Astrocyte (in vitro differentiated cells and primary cell): ENCODE data around the gene KRT6B. TPM values are rescaled to one million over a fixed set of nuclear protein-coding genes. Genes with fewer than 3 reads are reported as not detected.

Source experiments
- DNase-seq: peaks from one replicate; pipeline ENCODE4 v3.0.0-alpha.2; 2010; ENCODE audit warnings: low read depth
- FAIRE-seq: peaks from 2 replicates; lab custom pipeline; 2011; peaks lifted over from hg19 to GRCh38; lab: Jason Lieb, UNC
- H2AFZ ChIP-seq: 2 replicates; pipeline ENCODE4 v1.6.0; 2012; ENCODE audit warnings: low read depth, low read length, inconsistent platforms
- H3K27ac ChIP-seq: 2 replicates; pipeline ENCODE4 v1.5.1; 2011; ENCODE audit warnings: low read depth, low read length, inconsistent platforms
- H3K27me3 ChIP-seq: 2 replicates; pipeline ENCODE4 v1.6.0; 2011; ENCODE audit warnings: low read length, inconsistent platforms; ENCODE audit not compliant: insufficient read depth
- H3K36me3 ChIP-seq: 2 replicates; pipeline ENCODE4 v1.5.1; 2011; ENCODE audit warnings: low read length, inconsistent platforms; ENCODE audit not compliant: insufficient read depth
- H3K4me1 ChIP-seq: 2 replicates; pipeline ENCODE4 v1.5.1; 2011; ENCODE audit warnings: low read length, inconsistent platforms; ENCODE audit not compliant: insufficient read depth
- H3K4me2 ChIP-seq: 2 replicates; pipeline ENCODE4 v1.6.0; 2012; ENCODE audit warnings: low read length, inconsistent platforms
- H3K4me3 ChIP-seq: 2 replicates; pipeline ENCODE4 v1.5.1; 2011; ENCODE audit warnings: low read depth, mild to moderate bottlenecking, low read length, inconsistent platforms; ENCODE audit not compliant: insufficient read depth
- H3K79me2 ChIP-seq: 2 replicates; pipeline ENCODE4 v1.6.0; 2012; ENCODE audit warnings: mild to moderate bottlenecking, low read length, inconsistent platforms; ENCODE audit not compliant: insufficient read depth
- H3K9ac ChIP-seq: 2 replicates; pipeline ENCODE4 v1.6.0; 2012; ENCODE audit warnings: mild to moderate bottlenecking, low read length, inconsistent platforms
- H3K9me3 ChIP-seq: 2 replicates; pipeline ENCODE4 v1.5.1; 2012; ENCODE audit warnings: low read depth, mild to moderate bottlenecking, low read length, inconsistent platforms; ENCODE audit not compliant: insufficient read depth
- H4K20me1 ChIP-seq: 2 replicates; pipeline ENCODE4 v1.6.0; 2012; ENCODE audit warnings: low read length, inconsistent platforms; ENCODE audit not compliant: insufficient read depth
- H3K27ac Mint-ChIP-seq: one replicate; pipeline ENCODE4 v1.8.0; 2021; ENCODE audit warnings: mild to moderate bottlenecking, mixed read lengths; ENCODE audit not compliant: unreplicated experiment
- H3K27me3 Mint-ChIP-seq: one replicate; pipeline ENCODE4 v1.8.0; 2021; ENCODE audit warnings: low read depth, mixed read lengths; ENCODE audit not compliant: unreplicated experiment
- H3K36me3 Mint-ChIP-seq: one replicate; pipeline ENCODE4 v1.8.0; 2021; ENCODE audit warnings: low read depth, mixed read lengths; ENCODE audit not compliant: unreplicated experiment
- H3K4me1 Mint-ChIP-seq: one replicate; pipeline ENCODE4 v1.8.0; 2021; ENCODE audit warnings: low read depth, mixed read lengths; ENCODE audit not compliant: unreplicated experiment
- H3K4me3 Mint-ChIP-seq: one replicate; pipeline ENCODE4 v1.8.0; 2021; ENCODE audit warnings: mild to moderate bottlenecking, moderate library complexity, mixed read lengths; ENCODE audit not compliant: unreplicated experiment
- H3K9me3 Mint-ChIP-seq: one replicate; pipeline ENCODE4 v1.8.0; 2021; ENCODE audit warnings: mild to moderate bottlenecking, mixed read lengths; ENCODE audit not compliant: unreplicated experiment
- CTCF ChIP-seq: IDR thresholded peaks from 2 replicates; pipeline ENCODE4 v1.5.1; 2011; ENCODE audit warnings: low read depth, mild to moderate bottlenecking, inconsistent platforms, low read length, moderate library complexity; ENCODE audit not compliant: insufficient read depth
- EZH2 ChIP-seq: IDR thresholded peaks from 2 replicates; pipeline ENCODE4 v1.6.1; 2012; ENCODE audit warnings: mild to moderate bottlenecking, low read length, inconsistent platforms; ENCODE audit not compliant: insufficient read depth
- total RNA-seq: library from RNA; stranded (reverse); gene quantifications from 2 replicates; pipeline ENCODE4 v1.2.1, GENCODE V29; 2021

Gene KRT6B
- total RNA-seq, 1 donor from 2014 or later: not detected

- no peak for FAIRE-seq
- H3K4me3 Mint-ChIP-seq: no peak overlapping the region
- peaks cover 6% of the 10 kb centered on the region for H3K9me3 Mint-ChIP-seq
Observed at GRCh38 chr12:52427083-52427482, 24.9 kb downstream of the KRT6B start.

GRCh38 chr12:52426034-52426433 lies 25.9 kb downstream of the KRT6B start:
- no peaks in the 10 kb centered on the region for H3K79me2 ChIP-seq
- TF ChIP-seq EZH2: no peak
- TF ChIP-seq CTCF: no peak
- Mint-ChIP-seq H3K27me3 (peaks cover 52% of the 10 kb centered on the region), H3K4me3 (no peak overlapping the region), H3K36me3 (peaks cover 3% of the 10 kb centered on the region), H3K27ac (no peak overlapping the region), H3K9me3 (peaks cover 6% of the 10 kb centered on the region), H3K4me1 (peaks cover 6% of the 10 kb centered on the region)
- no peaks in the 10 kb centered on the region for H4K20me1 ChIP-seq
- no peaks in the 10 kb centered on the region for H3K36me3 ChIP-seq
- FAIRE-seq (no peak), DNase-seq (no peak)
- H2AFZ ChIP-seq: no peak overlapping the region
- H3K9ac ChIP-seq: no peak overlapping the region
- H3K27ac ChIP-seq: no peak overlapping the region
- no peak overlapping the region for H3K4me3 ChIP-seq
- no peaks in the 10 kb centered on the region for H3K9me3 ChIP-seq
- peaks cover 26% of the 10 kb centered on the region for H3K27me3 ChIP-seq
- H3K4me2 ChIP-seq: no peak overlapping the region
- no peaks in the 10 kb centered on the region for H3K4me1 ChIP-seq

More at GRCh38 chr12:52427083-52427482, 24.9 kb downstream of the KRT6B start:
- Histone ChIP-seq H3K36me3 (no peaks in the 10 kb centered on the region), H3K9ac (no peak overlapping the region), H3K4me1 (no peaks in the 10 kb centered on the region), H3K9me3 (no peaks in the 10 kb centered on the region), H3K27ac (no peak overlapping the region), H2AFZ (no peak overlapping the region), H3K4me2 (no peak overlapping the region), H4K20me1 (no peaks in the 10 kb centered on the region), H3K79me2 (no peaks in the 10 kb centered on the region), H3K4me3 (no peak overlapping the region), H3K27me3 (peaks cover 30% of the 10 kb centered on the region)
- Mint-ChIP-seq H3K4me1 (peaks cover 4% of the 10 kb centered on the region), H3K36me3 (peaks cover 3% of the 10 kb centered on the region), H3K27ac (no peak overlapping the region), H3K27me3 (peaks cover 57% of the 10 kb centered on the region)
- no peak for DNase-seq
- TF ChIP-seq EZH2 (no peak), CTCF (no peak)

- TF ChIP-seq CTCF (no peak), EZH2 (no peak)
- no peak overlapping the region for H3K27ac Mint-ChIP-seq
- H3K4me3 Mint-ChIP-seq: no peak overlapping the region
- Histone ChIP-seq H3K4me1 (no peaks in the 10 kb centered on the region), H3K36me3 (no peaks in the 10 kb centered on the region), H3K9ac (no peak overlapping the region), H3K27ac (no peak overlapping the region), H3K9me3 (no peaks in the 10 kb centered on the region), H3K4me2 (no peak overlapping the region), H2AFZ (no peak overlapping the region), H3K27me3 (peaks cover 26% of the 10 kb centered on the region), H3K79me2 (no peaks in the 10 kb centered on the region), H3K4me3 (no peak overlapping the region), H4K20me1 (no peaks in the 10 kb centered on the region)
- peaks cover 3% of the 10 kb centered on the region for H3K36me3 Mint-ChIP-seq
- FAIRE-seq (no peak), DNase-seq (no peak)
- peaks cover 6% of the 10 kb centered on the region for H3K9me3 Mint-ChIP-seq
- H3K27me3 Mint-ChIP-seq: peaks cover 46% of the 10 kb centered on the region
- H3K4me1 Mint-ChIP-seq: peaks cover 8% of the 10 kb centered on the region
Observed at GRCh38 chr12:52425466-52425865, 26.5 kb downstream of the KRT6B start.
